ENCODE data around the gene XAGE3.
"Not testable (repeated sequence)": the region's sequence is repeated elsewhere in the genome, so short reads cannot be mapped to it uniquely, and the experiment has no call there.

Gene XAGE3, protein sequence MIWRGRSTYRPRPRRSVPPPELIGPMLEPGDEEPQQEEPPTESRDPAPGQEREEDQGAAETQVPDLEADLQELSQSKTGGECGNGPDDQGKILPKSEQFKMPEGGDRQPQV

DNA sequence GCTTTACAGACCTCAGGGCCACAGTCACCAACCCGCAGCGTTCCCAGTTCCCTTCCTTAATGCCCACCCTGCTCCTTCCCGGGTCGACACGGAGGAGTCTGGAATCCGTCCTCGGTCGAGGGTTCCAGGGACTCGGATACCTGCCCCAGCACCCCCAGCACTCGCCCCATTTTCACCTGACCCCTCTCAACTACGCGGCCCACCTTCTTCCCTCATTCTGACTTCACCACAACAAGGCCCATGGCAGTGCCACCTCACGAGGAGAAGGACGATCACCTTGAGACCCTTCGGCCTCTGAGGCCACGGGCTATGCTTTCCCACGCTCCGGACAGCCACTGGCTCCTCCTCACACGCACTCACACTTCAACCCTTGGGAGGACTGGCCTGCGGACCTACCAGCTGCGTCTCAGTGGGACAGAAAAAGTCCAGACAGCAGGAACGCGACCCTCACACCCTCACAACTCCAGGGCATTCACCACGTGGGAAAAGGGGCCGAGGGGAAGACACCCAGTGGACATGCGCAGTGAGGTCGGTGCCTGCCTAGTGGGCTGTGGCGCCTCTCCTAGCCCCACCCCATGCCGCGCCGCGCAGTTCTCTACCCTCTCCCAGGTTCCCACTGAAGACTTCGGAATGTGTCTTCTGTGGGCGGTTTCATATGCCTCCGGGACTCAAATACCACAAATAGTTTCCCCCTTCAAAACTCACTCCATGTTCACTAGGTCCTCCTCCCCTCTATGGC lies at the start of gene XAGE3:
XAGE3 (minus strand) TSS at position 474 of the 739 bp plus-strand sequence. CDS start 950 bp downstream, outside the sequence.
- peaks cover 4% of the 10 kb centered on the region for H3K27me3 Mint-ChIP-seq (ENCODE audit: low read depth)
- no peak for DNase-seq (ENCODE audit: low spot score)
- no peaks in the 10 kb centered on the region for H3K4me1 Mint-ChIP-seq (ENCODE audit: low read depth)
- no peaks in the 10 kb centered on the region for H3K9me3 Mint-ChIP-seq
- no peak within 1 kb of the TSS for H3K4me3 Mint-ChIP-seq
- no peak within 1 kb of the TSS for H3K27ac Mint-ChIP-seq
- no peaks in the 10 kb centered on the region for H3K36me3 Mint-ChIP-seq (ENCODE audit: low read depth)

DNA sequence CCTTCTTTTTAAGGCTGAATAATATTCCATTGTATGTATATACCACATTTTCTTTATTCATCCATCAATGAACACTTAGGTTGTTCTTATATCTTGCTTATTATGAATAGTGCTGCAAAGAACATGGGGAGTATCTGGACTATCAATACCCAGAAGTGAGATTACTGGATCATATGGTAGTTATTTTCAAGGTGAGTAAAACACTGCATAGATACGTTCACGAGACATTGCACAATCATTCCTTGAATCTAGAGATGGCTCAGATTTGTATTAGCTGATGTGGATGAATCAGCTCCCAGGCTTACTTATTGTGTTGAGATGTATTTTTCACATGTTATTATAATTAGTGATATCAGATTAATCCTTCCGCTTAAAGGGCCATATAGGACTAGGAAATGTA lies 46.8 kb upstream of the XAGE3 start:
- H3K27ac Mint-ChIP-seq; H3K27me3 Mint-ChIP-seq (ENCODE audit: low read depth); H3K4me3 Mint-ChIP-seq; H3K4me1 Mint-ChIP-seq (ENCODE audit: low read depth); DNase-seq (ENCODE audit: low spot score); H3K9me3 Mint-ChIP-seq; H3K36me3 Mint-ChIP-seq (ENCODE audit: low read depth): not testable (repeated sequence)

DNA sequence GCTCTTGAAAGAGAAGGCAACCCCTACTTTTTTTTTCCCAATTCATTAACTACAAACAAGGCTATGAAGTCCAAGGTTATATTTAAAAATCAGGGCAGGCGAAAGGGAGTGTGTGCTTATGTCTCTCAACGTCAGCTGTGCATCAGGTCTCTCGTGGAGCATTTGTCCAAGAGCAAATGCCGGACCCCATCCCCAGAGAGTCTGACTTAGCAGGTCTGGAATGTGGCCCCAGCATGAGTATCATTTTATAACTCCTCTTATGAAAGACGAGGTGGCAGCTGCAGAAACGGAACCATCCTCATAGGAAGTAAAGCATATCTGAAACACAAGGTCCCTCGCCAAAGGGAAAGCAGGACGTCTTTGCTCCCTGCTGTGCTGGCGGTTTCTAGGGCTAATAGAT lies 45.8 kb upstream of the XAGE3 start:
- H3K36me3 Mint-ChIP-seq (ENCODE audit: low read depth), result not testable (repeated sequence)

DNA sequence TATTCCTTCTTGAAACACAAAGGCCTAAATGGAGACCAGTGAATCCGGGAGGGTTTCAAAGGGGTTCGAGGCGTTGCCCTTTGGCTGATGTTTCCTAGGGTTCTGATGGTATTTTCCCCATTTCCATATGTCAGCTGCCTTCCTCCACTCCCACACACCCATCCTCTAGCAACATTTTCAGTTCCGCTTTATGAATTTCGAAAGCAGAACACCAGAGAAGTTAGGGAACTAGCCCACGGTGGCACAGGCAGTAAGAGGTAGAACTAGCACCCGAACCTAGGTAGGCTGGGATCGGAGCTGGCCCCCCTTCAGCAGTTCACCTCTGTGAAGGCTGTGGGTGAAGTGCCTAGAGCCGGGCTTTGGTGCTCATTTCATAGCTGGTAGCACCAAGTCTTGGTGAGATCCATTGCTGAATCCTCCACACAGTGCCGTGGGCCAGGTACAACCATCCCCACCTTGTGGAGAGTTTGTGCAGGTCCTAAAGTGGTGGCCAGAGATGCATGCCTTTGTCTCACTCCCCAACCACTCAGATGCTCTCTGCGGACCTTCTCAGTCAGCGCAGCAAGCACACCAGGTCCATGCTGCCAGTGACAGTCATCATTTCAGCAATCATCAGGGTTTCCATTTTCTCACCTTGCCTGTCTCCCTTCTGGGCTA lies 41.6 kb upstream of the XAGE3 start:
- H3K27me3 Mint-ChIP-seq (ENCODE audit: low read depth); H3K9me3 Mint-ChIP-seq; H3K4me3 Mint-ChIP-seq; H3K36me3 Mint-ChIP-seq (ENCODE audit: low read depth); H3K27ac Mint-ChIP-seq; H3K4me1 Mint-ChIP-seq (ENCODE audit: low read depth); DNase-seq (ENCODE audit: low spot score): not testable (repeated sequence)

More for the DNA sequence above, 45.8 kb upstream of the XAGE3 start:
- H3K4me3 Mint-ChIP-seq; H3K27me3 Mint-ChIP-seq (ENCODE audit: low read depth); H3K9me3 Mint-ChIP-seq; H3K27ac Mint-ChIP-seq; DNase-seq (ENCODE audit: low spot score); H3K4me1 Mint-ChIP-seq (ENCODE audit: low read depth): not testable (repeated sequence)

DNA sequence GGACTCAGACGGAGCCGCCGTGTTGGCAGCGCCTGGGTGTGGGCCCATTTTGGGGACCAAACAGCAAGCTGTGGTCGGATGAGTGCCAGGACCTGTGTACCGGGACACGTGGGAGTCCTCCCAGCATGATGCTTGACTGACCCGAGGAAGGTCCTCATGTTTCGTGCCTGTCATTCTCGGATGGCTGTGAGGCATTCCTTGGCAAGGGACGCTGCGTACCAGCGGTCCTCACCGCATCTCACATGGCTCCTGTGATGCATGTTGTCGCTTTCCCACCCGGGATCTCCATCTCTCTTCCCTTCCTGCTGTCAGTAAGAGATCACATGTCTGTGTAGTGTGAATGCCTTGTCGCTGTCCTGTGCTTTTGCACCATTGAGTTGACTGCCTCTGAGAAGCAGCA lies 40.0 kb upstream of the XAGE3 start:
- H3K27me3 Mint-ChIP-seq (ENCODE audit: low read depth); H3K9me3 Mint-ChIP-seq; DNase-seq (ENCODE audit: low spot score); H3K27ac Mint-ChIP-seq; H3K4me1 Mint-ChIP-seq (ENCODE audit: low read depth); H3K36me3 Mint-ChIP-seq (ENCODE audit: low read depth); H3K4me3 Mint-ChIP-seq: not testable (repeated sequence)

DNA sequence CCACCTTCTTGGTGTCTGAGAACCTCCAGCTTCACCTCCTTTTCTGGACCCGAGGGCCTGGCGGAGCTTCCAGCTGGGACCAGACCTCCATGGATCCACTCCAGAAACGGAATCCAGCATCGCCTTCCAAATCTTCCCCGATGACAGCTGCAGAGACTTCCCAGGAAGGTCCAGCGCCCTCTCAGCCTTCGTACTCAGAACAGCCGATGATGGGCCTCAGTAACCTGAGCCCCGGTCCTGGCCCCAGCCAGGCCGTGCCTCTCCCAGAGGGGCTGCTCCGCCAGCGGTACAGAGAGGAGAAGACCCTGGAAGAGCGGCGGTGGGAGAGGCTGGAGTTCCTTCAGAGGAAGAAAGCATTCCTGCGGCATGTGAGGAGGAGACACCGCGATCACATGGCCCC lies 39.3 kb upstream of the XAGE3 start:
- not testable (repeated sequence) for H3K27me3 Mint-ChIP-seq (ENCODE audit: low read depth); H3K36me3 Mint-ChIP-seq (ENCODE audit: low read depth); H3K27ac Mint-ChIP-seq; H3K4me1 Mint-ChIP-seq (ENCODE audit: low read depth); DNase-seq (ENCODE audit: low spot score); H3K9me3 Mint-ChIP-seq; H3K4me3 Mint-ChIP-seq

DNA sequence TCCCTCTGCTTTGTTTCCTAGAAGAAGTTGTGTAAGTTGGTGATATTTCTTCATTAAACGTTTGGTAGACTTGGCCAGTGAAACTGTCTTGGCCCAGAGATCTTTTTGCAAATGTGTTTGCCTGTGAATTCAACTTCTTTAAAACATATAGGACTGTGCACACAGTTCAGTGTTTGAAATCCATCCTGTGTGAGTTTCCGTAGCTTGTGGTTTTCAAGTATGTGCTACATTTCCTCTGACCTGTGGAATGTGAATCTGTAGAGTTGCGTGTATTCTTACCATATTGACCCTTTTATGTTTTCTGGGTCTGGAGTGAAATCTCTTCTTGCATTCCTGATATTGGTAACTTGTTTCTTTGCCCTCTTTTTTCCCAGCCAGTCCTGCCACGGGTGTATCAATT lies 38.2 kb upstream of the XAGE3 start:
- H3K36me3 Mint-ChIP-seq (ENCODE audit: low read depth); H3K4me1 Mint-ChIP-seq (ENCODE audit: low read depth); H3K27me3 Mint-ChIP-seq (ENCODE audit: low read depth); H3K27ac Mint-ChIP-seq; H3K9me3 Mint-ChIP-seq; DNase-seq (ENCODE audit: low spot score); H3K4me3 Mint-ChIP-seq: not testable (repeated sequence)

DNA sequence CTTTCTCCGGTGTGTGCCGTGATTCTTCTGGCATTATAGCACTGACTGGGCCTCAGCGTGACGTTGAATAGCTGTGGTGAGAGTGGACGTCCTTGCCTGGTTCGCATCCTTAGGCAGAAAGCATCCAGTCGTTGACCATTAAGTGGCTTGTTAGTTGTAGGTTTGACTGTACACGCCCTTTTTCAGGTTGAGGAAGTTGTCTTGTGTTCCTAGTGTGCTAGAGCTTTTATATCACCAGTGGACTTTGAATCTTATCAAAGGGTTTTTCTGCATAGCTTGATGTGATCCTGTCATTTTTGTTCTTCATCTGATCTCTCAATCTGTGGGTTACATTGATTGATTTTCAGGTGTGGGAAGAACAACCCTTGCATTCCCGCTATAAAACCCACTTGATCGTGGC lies 37.6 kb upstream of the XAGE3 start:
- H3K4me3 Mint-ChIP-seq, result not testable (repeated sequence)

DNA sequence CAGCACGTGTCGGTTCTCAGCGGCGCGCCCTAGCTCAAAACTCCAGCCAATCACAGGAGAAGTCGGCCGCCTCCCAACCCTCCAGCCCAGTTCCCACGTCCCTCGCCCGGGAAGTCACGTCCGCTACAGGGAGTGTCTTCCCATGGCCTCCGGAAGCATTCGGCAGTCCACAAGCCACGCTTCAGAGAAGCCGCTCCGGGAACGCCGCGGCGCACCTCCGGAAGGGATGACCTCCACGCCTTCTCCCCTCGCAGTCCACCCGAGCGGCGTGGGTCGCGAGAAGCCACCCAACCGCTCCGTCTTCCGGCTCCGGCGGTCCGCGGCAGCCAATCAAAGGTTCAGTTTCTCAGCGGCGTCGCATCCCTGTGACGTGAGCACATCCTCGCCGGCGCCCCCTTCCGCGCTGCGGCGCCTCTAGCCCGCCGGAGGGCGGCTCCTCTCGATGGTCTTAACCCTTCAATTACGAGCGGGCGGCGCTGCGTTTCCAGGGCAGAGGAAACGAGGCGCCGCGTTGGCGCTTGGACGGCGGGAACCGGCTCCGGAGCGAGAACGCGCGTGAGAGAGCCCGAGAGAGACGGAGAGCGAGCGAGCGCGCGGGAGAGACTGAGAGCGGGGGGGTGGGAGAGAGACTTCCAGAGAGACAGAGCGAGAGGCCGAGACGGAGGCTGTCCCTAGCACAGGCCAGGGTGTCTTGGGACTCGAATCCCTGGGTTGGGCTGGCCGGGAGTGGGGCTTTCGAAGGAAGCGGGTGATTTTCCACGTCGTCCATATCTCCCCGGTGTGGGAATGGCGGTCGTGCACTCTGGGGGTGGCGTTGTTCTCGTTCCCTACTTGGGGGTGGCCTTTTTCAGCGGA lies 29.2 kb upstream of the XAGE3 start, which contains the start of gene FAM156B:
FAM156B (plus strand) TSS at position 476 of the 855 bp plus-strand sequence. CDS start 9,896 bp downstream, outside the sequence.
- not testable (repeated sequence) for H3K4me3 Mint-ChIP-seq; H3K27me3 Mint-ChIP-seq (ENCODE audit: low read depth); H3K36me3 Mint-ChIP-seq (ENCODE audit: low read depth); H3K9me3 Mint-ChIP-seq; H3K4me1 Mint-ChIP-seq (ENCODE audit: low read depth); H3K27ac Mint-ChIP-seq; DNase-seq (ENCODE audit: low spot score)

More for the DNA sequence above, 37.6 kb upstream of the XAGE3 start:
- not testable (repeated sequence) for DNase-seq (ENCODE audit: low spot score); H3K4me1 Mint-ChIP-seq (ENCODE audit: low read depth); H3K27ac Mint-ChIP-seq; H3K36me3 Mint-ChIP-seq (ENCODE audit: low read depth); H3K27me3 Mint-ChIP-seq (ENCODE audit: low read depth); H3K9me3 Mint-ChIP-seq

DNA sequence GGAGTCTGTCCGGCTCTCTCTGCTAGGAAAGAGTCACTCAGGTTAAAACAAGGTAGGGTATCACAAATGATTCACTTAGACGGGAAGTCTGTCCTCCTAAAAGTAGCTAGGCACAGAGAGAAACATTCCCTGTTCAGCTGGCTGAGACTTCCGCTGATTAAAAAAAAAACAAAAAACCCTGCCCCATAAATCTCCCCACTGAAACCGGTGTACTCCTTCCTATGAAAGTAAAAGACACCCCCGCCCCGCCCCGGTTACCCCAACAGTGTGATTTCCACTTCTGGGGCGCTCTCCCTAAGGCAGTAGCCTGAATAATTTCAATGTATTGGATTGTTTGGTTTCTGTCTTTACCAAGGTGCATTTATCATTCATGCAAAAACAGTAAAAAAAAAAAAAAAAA lies 28.6 kb upstream of the XAGE3 start:
- H3K9me3 Mint-ChIP-seq; H3K36me3 Mint-ChIP-seq (ENCODE audit: low read depth); H3K27me3 Mint-ChIP-seq (ENCODE audit: low read depth); DNase-seq (ENCODE audit: low spot score); H3K4me3 Mint-ChIP-seq; H3K27ac Mint-ChIP-seq; H3K4me1 Mint-ChIP-seq (ENCODE audit: low read depth): not testable (repeated sequence)

DNA sequence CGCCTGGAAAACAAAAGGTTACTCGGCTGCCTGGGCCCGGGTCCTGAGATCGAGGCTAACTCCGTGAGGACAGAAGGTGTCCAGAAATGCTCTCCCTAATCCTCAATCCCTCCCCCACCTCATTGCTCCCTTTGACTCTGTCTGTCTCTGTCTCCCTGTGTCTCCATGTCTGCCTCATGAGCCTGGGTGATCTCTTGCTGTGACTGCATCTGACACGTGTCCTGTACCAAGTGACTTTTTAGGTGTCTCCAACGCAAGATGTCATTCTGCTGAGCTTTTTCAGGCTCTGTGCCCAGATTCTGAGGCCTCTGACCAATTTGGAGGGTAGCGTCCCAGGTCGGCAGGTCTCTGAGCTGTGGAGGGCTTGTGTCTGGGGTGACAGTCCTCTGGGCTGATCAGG lies 20.2 kb upstream of the XAGE3 start:
- H3K9me3 Mint-ChIP-seq; DNase-seq (ENCODE audit: low spot score); H3K27me3 Mint-ChIP-seq (ENCODE audit: low read depth); H3K4me1 Mint-ChIP-seq (ENCODE audit: low read depth); H3K27ac Mint-ChIP-seq; H3K36me3 Mint-ChIP-seq (ENCODE audit: low read depth); H3K4me3 Mint-ChIP-seq: not testable (repeated sequence)

DNA sequence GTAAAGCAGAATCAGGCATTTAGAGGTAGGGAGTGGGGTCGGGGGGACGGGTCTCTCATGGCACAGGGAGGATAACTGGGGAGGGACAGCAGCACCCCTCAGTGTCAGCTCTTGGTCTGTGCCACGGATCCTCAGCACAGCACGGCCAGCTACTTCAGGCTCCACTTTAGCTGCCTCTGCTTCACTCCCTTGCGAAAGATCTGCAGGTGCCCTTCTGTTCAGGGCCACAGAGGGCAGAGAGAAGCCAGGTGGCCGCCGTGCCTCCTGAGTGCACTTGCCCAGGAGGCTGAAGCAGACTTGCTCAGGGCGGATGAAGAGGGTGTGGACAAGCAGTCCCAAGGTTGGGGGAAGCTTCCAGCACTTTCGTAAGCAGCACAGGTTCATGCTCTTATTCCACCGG lies 19.6 kb upstream of the XAGE3 start:
- H3K27me3 Mint-ChIP-seq (ENCODE audit: low read depth); H3K36me3 Mint-ChIP-seq (ENCODE audit: low read depth); H3K4me1 Mint-ChIP-seq (ENCODE audit: low read depth); H3K4me3 Mint-ChIP-seq; H3K27ac Mint-ChIP-seq; H3K9me3 Mint-ChIP-seq; DNase-seq (ENCODE audit: low spot score): not testable (repeated sequence)

DNA sequence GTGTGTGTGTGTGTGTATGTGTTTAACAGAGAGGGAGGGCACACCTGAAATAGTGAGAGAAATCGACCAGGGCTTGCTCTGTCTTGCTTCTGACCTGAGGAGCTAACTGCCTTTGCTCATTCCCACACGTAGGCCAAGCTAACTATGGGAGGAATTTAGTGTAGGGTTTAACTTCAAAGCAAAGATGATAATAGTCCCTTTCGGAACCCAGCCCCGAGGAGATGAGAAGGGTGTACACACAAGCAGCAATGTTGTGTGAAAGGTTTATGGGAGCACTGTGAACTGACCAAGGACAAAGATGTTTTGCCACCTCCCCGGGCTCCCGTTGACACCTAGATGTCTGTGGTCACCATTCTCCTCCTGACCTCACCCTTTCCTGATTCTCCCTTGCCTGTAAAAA lies 8.5 kb upstream of the XAGE3 start:
- not testable (repeated sequence) for DNase-seq (ENCODE audit: low spot score); H3K4me3 Mint-ChIP-seq; H3K4me1 Mint-ChIP-seq (ENCODE audit: low read depth); H3K36me3 Mint-ChIP-seq (ENCODE audit: low read depth); H3K27me3 Mint-ChIP-seq (ENCODE audit: low read depth); H3K27ac Mint-ChIP-seq; H3K9me3 Mint-ChIP-seq

DNA sequence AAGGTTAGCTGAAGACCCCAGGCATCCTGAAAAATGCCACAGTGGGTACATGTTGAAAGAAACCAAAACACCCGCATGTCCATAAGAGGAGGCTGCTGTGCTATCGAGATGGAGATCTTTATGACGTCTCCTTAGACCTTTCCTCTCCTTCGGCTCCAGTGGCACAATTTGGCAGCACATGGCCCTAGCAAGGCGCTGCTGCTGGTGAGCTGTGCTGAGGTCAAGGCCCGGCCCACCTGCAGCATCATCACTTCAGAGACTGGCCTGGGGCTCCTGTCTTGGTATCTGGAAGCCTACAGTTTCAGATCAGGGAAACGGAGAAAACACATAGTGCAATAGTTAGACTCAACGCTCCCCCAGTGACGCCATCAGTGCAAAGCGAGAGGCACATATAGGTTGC lies 7.6 kb upstream of the XAGE3 start:
- not testable (repeated sequence) for H3K27ac Mint-ChIP-seq; DNase-seq (ENCODE audit: low spot score); H3K27me3 Mint-ChIP-seq (ENCODE audit: low read depth); H3K36me3 Mint-ChIP-seq (ENCODE audit: low read depth); H3K4me1 Mint-ChIP-seq (ENCODE audit: low read depth); H3K4me3 Mint-ChIP-seq; H3K9me3 Mint-ChIP-seq

All from T-helper 2 cell treated with Interferon-gamma antibody and Interleukin-4, amounts not matched to agents 5 μg/mL and 100 μg/mL, for 36 hours (primary cell).